ENCODE measurements around the gene SDK1.
A peak's percentile ranks its signal among the peaks of the same experiment; 100 is the strongest.
"Not testable (repeated sequence)": the region's sequence is repeated elsewhere in the genome, so short reads cannot be mapped to it uniquely, and the experiment has no call there.

SDK1 gene

DNA sequence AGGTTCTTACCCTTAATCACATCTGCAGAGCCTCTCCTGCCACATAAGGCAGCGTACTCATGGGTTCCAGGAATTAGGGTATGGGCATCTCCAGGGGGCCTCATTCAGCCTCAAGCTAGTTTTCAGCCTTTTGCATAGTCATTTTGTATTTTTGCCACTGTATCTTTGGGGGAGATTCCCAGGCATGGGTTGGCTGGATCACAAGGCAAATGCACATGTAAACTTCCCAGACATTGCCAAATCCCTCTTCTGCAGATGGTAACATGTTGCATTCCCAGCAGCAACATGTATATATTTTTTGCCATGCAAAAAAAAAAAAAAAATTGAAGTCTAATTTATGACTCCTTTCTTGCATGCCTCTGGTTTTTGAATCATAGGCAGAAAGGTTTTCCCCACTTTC lies 785.7 kb downstream of the SDK1 start:
- DNase-seq, result no peak
- in situ Hi-C loops (cut with HindIII; ENCODE audit: low pct_ligation_motif_present, low pct_unique_long_range_greater_than_20kb, low sequenced_read_pairs), result no loop called here

DNA sequence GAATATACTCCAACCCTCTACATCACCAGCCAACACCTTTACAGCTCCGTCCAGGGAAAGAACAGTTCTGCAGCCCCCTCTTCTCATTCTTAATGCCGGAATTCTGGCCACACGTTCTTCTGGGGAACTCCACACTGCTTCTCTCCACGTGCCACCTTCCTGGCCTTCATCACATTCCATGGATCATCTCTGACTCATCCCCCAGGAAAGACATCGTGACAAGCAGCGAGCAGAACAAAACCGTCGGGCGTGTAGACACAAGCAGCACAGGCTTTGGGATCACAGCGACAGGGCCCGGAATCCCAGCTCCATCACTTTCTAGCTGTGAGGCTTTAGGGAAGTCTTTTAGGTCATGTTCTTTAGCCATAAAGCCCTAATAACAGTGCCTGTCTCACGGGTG lies 790.7 kb downstream of the SDK1 start:
- no peak for DNase-seq
- in situ Hi-C loops (cut with HindIII; ENCODE audit: low pct_ligation_motif_present, low pct_unique_long_range_greater_than_20kb, low sequenced_read_pairs), result no loop called here

DNA sequence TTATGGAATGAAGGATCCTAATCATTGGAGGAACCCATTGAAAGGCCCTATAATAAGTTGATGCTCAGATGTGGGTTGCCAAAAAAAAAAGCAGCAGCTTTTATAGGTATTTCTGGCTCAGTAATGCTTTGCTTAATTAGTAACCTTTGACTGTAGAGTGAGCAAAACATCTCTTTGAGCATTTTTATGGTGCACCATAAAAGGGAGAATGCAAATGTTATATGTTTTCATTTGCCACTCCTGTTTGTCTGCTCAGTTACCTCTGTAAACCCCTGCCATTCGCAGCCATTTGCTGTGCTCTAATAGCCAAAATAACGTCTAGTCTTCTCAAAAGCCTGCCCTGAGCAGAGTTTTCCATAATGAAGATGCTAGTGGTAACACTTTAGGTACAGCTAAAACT lies 792.0 kb downstream of the SDK1 start:
- in situ Hi-C loops (cut with HindIII; ENCODE audit: low pct_ligation_motif_present, low pct_unique_long_range_greater_than_20kb, low sequenced_read_pairs), result no loop called here
- no peak for DNase-seq

DNA sequence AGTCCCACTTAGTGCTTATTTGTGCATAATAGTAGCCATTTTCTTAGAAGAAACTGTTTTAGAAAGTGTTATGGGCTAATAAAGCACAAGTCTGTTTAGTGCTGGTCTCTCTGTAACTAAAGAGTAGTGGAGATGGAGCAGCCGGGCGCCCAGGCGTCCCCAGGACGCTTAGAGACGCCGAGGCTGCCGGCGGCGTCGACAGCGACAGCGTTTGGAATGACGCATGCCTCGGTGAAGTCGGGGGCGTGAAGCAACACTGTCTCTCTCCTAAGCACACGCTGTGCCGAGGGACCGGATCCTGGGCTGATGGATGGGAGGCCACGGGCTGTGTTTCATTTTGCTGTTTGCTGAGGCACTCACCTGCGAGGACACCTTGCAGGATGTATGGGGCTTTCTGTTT lies 792.4 kb downstream of the SDK1 start:
- in situ Hi-C loops (cut with HindIII; ENCODE audit: low pct_ligation_motif_present, low pct_unique_long_range_greater_than_20kb, low sequenced_read_pairs), result no loop called here
- DNase-seq, result no peak

DNA sequence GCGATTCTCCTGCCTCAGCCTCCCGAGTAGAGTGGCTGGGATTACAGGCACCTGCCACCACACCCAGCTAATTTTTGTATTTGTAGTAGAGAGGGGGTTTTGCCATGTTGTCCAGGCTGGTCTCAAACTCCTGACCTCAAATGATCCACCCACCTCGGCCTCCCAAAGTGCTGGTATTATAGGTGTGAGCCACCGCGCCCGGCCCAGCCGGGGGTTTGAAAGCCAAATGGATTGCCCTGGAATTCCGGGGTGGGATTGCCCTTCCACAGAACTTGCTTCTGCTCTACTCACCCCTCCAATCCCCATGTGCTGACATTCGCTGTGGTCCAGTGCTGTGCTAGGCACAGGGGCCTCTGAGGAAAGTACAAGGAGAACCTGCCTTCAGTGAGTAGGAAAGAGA lies 793.1 kb downstream of the SDK1 start:
- in situ Hi-C loops (cut with HindIII; ENCODE audit: low pct_ligation_motif_present, low pct_unique_long_range_greater_than_20kb, low sequenced_read_pairs); DNase-seq: not testable (repeated sequence)

DNA sequence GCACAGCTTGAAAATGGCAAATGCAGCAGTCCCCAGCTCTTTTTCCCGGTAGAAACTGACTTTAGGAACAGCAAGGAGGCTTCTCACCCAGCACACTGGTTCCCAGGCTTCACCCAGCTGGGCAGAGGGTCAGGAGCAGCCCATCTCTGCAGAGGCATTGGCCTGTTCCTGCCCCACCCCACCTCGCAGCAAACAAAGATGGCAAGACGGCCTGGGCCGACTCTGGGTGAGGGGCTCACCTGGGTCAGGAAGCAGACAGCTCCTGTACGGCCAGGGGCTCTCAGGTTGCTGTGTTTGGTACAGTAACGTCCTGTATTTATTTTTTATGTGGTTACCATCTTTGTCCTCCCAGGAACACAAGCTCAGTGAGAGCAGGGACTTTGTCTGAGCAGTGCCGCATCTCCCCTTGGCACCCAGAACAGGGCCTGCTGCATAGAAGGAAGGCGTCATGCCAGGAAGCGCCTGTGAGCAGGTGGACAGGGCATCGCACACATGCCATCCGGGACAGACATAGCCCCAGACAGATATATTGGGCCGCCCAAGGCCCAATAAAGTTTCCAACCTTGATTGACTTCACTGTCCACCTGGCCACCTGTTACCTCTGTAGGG lies 796.1 kb downstream of the SDK1 start:
- DNase-seq, result no peak
- in situ Hi-C loops (cut with HindIII; ENCODE audit: low pct_ligation_motif_present, low pct_unique_long_range_greater_than_20kb, low sequenced_read_pairs), result no loop called here

DNA sequence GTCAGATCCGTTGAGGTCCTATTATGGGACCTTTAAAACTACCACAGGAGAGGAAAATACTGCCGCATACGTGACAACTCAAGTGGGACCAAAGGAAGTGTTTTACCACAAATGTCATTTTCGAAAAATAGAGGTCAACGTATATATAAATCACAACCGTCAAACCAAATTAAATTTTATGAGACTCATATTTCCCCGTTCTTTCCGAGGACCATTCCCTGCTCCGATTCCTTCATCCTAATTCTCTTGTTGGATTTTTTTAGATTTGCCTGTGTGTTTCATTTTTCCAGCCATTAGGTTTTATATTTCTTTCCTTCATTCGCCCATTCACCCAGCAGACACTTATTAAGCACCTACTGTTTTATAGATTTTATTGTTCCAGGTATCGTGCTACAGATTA lies 797.1 kb downstream of the SDK1 start:
- in situ Hi-C loops (cut with HindIII; ENCODE audit: low pct_ligation_motif_present, low pct_unique_long_range_greater_than_20kb, low sequenced_read_pairs), result no loop called here

DNA sequence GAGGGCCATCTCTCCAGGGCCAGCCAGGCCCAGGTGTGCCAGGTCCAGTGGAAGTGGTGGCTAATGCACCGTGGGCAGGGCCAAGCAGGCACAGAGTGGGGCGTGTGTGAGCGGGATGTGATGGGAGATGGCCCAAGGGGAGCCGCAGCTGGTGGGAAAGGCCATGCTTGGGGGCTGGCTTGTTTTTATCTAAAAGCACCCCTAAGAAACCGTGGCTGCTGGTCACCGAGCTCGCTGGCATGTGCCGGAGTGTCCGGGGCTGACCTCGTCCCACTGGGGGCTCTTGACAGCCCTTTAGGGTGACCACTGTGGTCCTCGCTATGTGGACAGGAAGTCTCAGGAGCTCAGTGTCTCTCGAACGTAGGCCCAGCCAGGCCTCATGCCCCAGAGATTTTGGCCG lies 798.6 kb downstream of the SDK1 start:
- in situ Hi-C loops (cut with HindIII; ENCODE audit: low pct_ligation_motif_present, low pct_unique_long_range_greater_than_20kb, low sequenced_read_pairs), result no loop called here
- no peak for DNase-seq

More for the DNA sequence above, 797.1 kb downstream of the SDK1 start:
- DNase-seq, result no peak

DNA sequence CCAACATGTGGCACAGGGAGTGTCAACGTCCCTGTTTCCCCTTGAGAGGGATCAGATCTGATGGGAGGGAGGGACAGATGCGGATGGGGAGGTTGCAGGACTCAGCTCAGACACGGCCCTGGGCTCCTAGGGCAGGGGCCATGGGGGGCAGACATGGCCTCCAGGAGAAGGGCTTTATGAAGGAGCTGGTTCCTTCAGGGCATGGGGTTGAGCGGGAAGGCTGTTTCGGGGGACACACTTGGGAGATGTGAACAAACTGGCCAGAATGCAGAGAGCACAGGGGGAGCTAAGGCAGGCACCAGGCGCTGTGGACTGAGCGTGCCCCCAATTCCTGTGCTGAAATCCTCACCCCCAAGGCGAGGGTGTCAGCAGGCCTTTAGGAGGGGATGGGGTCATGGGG lies 799.1 kb downstream of the SDK1 start:
- no peak for DNase-seq
- in situ Hi-C loops (cut with HindIII; ENCODE audit: low pct_ligation_motif_present, low pct_unique_long_range_greater_than_20kb, low sequenced_read_pairs), result no loop called here

DNA sequence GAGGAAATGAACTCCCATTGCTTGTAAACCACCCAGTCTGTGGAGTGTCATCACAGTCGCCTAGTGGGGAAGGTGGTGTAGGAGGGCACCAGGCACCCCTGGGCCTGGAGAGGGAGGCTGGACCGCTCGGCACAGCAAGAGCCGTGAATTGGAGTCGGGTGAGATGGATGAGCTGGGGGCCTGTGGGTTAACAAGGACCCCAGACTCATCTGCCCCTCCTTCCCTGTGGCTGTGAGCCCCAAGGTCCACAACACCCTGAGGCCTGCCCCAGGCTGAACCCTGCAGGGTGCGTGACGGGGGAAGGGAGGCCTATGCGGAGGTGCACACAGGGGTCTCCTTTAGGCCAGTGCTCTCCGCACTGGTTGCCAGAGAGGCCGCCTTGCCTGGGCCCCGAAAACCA lies 799.6 kb downstream of the SDK1 start:
- no peak for DNase-seq
- in situ Hi-C loops (cut with HindIII; ENCODE audit: low pct_ligation_motif_present, low pct_unique_long_range_greater_than_20kb, low sequenced_read_pairs), result no loop called here

DNA sequence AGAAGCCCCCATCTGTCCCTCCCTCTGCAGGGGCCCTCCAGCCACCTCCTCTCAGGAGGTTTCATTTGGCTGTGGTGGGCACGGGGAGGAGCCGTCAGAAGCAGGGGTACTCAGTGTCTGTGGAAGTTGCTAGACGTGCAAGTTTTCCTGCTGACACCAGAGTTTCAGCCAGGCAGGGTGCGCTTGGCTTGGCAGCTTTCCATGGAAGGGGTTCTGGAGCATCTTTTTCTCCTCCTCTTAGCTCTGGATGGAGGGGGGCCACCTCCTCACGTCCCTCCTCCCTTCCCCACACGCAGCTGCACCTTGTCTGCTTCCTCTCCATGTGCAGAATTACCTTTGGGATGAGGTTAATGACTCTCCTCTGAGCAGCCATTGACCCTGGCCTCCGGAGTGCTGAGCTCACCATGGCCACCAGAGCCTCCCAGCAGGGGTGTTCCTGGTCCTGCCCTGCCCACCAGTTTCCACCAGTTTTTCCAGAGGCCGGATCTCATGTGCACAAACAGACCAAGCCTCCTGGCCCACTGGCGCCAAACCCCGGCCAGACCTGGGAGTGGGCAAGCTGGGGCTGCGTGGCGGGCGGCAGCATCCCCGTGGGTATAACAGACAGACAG lies 801.3 kb downstream of the SDK1 start:
- no peak for DNase-seq
- in situ Hi-C loops (cut with HindIII; ENCODE audit: low pct_ligation_motif_present, low pct_unique_long_range_greater_than_20kb, low sequenced_read_pairs), result no loop called here

DNA sequence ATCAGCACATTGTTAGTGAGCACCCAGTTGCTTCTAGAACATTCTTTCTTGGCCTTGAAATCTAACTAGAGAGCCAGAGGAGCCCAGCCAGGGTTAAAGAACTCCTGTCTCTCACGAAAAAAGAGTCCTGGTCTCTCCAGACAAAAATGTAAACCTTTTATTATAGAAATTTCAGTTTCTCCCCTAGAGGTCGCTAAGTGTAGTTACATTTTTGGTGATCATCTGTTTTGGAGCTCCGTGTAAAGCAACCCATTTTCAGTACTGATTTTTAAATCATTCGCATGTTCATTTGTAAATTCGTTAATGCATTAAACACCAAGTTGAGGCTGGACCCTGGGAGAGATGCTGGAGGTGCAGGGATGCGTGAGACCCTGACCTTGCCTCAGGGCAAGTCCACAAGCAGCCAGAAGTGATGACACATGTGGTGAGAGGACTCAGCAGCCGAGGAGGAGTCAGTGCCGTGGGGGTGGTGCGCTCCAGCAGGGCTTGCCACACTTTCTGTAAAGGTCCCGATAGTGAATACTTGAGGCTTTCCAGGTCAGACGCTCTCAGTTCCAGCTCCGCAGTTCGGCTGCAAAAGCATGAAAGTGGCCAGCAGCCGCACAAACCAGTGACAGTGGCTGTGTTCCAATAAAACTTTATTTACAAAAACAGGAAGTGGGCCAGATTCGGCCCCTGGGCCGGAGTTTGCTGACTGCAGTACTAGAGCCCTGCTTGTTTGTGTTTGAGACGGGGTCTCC lies 802.5 kb downstream of the SDK1 start:
- in situ Hi-C loops (cut with HindIII; ENCODE audit: low pct_ligation_motif_present, low pct_unique_long_range_greater_than_20kb, low sequenced_read_pairs), result no loop called here
- peak; percentile 34 for DNase-seq

DNA sequence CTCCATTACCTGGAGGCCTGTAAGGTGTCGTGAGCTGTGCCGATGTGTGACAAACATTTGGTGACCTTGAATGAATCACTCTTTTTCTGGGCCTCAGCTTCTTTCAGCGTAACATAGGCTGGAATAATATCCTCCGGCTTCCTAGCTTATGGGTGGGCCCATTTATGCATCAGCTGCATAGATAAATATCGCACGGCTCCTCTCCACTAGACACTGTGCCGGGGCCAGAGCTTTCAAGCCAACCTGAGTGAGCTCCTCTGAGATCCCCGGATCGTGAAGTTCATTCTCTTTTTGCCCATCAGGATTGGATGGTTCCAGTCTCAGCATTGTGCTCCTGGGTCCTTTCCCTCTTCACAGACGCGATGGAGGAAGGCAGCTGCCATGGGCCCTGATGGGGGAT lies 806.8 kb downstream of the SDK1 start:
- in situ Hi-C loops (cut with HindIII; ENCODE audit: low pct_ligation_motif_present, low pct_unique_long_range_greater_than_20kb, low sequenced_read_pairs), result no loop called here
- DNase-seq, result no peak

DNA sequence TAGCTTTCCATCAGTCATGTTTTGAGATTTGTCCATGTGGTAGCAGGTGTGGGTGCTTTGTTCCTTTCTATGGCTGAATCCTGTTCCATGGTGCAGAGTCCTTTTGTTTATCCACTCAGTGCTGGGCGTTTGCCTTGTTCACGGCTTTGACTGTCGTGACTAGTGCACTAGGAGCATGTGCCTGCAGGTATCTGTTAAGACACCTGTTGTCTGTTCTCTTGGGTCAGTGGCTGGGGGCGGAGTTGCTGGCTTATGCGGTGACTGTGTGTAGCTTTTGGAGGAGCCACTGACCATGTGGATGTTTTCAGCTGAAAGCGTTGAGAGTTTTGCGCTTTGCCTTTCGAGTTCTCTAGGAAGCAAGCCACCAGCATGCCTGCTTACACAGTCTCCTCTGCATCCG lies 807.9 kb downstream of the SDK1 start:
- no peak for DNase-seq
- in situ Hi-C loops (cut with HindIII; ENCODE audit: low pct_ligation_motif_present, low pct_unique_long_range_greater_than_20kb, low sequenced_read_pairs), result no loop called here

DNA sequence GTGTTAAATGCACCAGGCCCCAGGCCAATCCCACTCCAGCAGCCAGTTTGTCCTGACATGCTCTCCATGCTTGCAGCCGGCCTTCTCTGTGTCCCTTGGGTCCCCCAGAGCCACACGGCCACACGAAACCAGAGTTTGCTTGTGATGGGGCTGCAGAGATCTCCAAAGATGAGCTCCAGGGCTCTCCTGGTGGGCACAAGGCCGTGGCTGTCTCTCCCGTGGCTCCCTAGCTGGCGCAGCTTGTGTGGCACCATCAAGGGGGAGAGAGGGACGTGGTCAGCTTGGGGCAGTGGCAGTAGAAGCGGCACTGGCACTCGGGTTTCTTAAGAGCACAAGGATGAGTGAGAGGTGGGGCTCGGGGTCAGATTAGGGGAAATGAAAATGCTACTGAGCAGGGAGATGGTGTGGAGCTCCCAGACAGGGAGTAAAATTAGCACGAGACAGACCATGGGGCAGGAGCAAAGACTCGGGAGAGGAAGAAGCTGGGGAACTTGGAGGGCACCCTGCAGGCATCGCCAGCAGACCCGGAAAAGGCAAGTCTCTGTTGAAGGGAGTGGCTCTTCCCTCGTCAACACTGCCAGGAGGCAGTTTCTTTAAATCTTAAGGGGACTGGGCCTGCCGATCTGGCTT lies 808.5 kb downstream of the SDK1 start:
- in situ Hi-C loops (cut with HindIII; ENCODE audit: low pct_ligation_motif_present, low pct_unique_long_range_greater_than_20kb, low sequenced_read_pairs), result no loop called here
- no peak for DNase-seq

DNA sequence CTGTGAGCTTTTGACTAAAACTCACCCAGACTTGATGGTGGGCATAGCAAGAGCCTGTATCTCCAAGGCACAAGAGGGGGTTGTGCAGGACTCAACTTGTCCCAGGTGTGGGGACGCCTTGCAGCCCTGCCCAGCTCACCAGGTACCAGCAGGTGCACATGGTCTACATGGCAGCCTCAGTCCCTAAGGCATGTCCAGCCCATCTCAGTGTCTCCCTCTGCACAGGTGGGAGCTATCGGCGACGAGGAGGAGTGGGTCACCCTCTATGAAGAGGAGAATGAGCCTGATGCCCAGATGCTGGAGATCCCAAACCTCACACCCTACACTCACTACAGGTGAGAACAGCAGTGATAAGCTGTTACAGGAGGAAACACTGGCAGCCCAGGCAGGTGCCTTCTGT lies 809.4 kb downstream of the SDK1 start:
- DNase-seq, result no peak

DNA sequence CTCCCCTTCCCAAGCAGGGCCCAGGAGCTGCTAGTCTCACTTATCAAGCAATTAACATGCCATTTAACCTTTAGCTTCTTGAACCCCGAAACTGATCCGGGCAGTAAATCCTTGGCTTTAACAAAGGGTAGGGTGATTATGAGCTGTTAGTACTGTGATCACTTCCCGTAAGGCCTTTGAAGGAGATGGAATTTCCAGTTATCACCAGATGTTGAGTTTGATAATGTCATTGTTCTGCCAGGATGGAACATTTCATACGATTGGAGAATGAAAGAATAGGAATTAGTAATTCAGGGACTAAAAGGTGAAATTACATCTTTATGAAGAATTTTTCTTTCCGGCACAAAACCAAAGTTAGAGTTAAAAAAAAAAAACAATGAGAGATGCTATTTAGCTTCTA lies 810.1 kb downstream of the SDK1 start:
- in situ Hi-C loops (cut with HindIII; ENCODE audit: low pct_ligation_motif_present, low pct_unique_long_range_greater_than_20kb, low sequenced_read_pairs), result no loop called here
- DNase-seq, result no peak

More for the DNA sequence above, 809.4 kb downstream of the SDK1 start:
- in situ Hi-C loops (cut with HindIII; ENCODE audit: low pct_ligation_motif_present, low pct_unique_long_range_greater_than_20kb, low sequenced_read_pairs), result no loop called here

DNA sequence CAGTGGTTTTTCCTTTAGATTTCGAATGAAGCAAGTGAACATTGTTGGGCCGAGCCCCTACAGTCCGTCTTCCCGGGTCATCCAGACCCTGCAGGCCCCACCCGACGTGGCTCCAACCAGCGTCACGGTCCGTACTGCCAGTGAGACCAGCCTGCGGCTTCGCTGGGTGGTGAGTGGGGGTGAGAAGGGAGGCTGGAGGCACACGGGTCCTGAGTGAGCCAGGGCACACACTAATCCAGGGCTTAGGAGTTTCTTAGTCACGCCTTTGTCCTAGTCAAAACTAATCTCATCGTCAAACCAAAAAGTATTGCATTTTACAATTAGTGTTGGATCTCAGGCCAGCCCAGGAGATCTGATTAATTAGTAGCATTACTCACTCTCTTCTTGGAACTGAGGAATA lies 812.2 kb downstream of the SDK1 start:
- no peak for DNase-seq
- in situ Hi-C loops (cut with HindIII; ENCODE audit: low pct_ligation_motif_present, low pct_unique_long_range_greater_than_20kb, low sequenced_read_pairs), result no loop called here

DNA sequence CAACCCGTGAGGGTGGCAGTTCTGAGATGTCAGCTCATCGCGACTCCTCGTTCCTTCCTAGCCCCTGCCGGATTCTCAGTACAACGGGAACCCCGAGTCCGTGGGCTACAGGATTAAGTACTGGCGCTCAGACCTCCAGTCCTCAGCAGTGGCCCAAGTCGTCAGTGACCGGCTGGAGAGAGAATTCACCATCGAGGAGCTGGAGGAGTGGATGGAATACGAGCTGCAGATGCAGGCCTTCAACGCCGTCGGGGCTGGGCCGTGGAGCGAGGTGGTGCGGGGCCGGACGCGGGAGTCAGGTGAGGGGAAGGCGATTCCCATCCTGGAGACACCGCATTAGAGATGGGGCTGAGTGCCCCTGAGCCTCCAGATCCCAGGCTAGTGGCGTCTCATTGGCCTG lies 812.9 kb downstream of the SDK1 start:
- in situ Hi-C loops (cut with HindIII; ENCODE audit: low pct_ligation_motif_present, low pct_unique_long_range_greater_than_20kb, low sequenced_read_pairs), result no loop called here
- no peak for DNase-seq

DNA sequence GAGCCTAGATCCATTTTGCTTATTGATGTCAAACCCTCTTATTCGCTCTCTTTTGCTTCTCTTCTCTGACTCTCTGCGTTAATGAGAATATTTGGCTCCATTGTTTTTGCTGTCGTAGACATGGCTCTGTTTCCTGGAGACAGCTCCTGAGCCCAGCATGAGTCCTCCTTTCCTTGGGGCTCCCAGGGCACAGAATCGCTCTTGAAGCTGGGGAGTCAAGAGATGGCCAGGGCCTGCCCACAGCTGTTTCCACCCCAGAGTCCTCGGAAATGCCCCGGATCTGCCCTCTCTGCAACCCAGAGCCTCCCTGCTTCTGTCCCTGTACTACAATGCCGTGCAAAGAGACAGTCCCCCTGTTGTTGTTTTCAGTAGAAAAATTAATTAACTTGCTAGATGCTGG lies 814.4 kb downstream of the SDK1 start:
- no peak for DNase-seq
- in situ Hi-C loops (cut with HindIII; ENCODE audit: low pct_ligation_motif_present, low pct_unique_long_range_greater_than_20kb, low sequenced_read_pairs), result no loop called here

Data from ACHN (cell line).